HepG2 (cell line): Measurements from ENCODE around the gene DDTL. TPM values are rescaled to one million over a fixed set of nuclear protein-coding genes. Genes with fewer than 3 reads are reported as not detected.
"Not testable (repeated sequence)": the region's sequence is repeated elsewhere in the genome, so short reads cannot be mapped to it uniquely, and the experiment has no call there.

ENCODE experiments used
- BCL6 ChIP-seq: IDR thresholded peaks from 2 replicates; pipeline ENCODE4 v1.6.1; 2016; ENCODE audit warnings: missing genetic modification reagents, missing compliant biosample characterization
- EP300 ChIP-seq, 3 experiments: sonication (generic) in 1 of 3; formaldehyde crosslinking in 1 of 3; IDR thresholded peaks; 2 replicates each; pipeline versions ENCODE4 v1.5.1 to v1.6.1; 2011 to 2020; ENCODE audit warnings: low read depth in 2 of 3, low read length in 2 of 3, borderline replicate concordance in 1 of 3, improper control_type of control experiment in 1 of 3, mild to moderate bottlenecking in 1 of 3, missing genetic modification reagents in 1 of 3, moderate library complexity in 1 of 3
- GATAD2A ChIP-seq: IDR thresholded peaks from 2 replicates; pipeline ENCODE4 v1.6.1; 2016
- HDAC2 ChIP-seq: sonication (generic); formaldehyde crosslinking; IDR thresholded peaks from 2 replicates; pipeline ENCODE4 v1.4.0; 2020; ENCODE audit warnings: missing genetic modification reagents
- HNF4G ChIP-seq, 2 experiments: sonication (generic) in 1 of 2; formaldehyde crosslinking in 1 of 2; IDR thresholded peaks; 2 replicates each; pipeline versions ENCODE4 v1.4.0 to v1.6.1; 2011 to 2020; ENCODE audit warnings: borderline replicate concordance in 2 of 2, low read depth in 2 of 2, mild to moderate bottlenecking in 2 of 2, low read length in 1 of 2, missing genetic modification reagents in 1 of 2, moderate library complexity in 1 of 2
- MED1 ChIP-seq: sonication (generic); formaldehyde crosslinking; IDR thresholded peaks from 2 replicates; pipeline ENCODE4 v1.4.0; 2020; ENCODE audit warnings: missing genetic modification reagents
- NR2F6 ChIP-seq, 2 experiments: IDR thresholded peaks; 2 replicates each; pipeline ENCODE4 v1.6.1; 2016; ENCODE audit warnings: antibody characterized with exemption in 1 of 2, mild to moderate bottlenecking in 1 of 2
- RARA ChIP-seq: IDR thresholded peaks from 2 replicates; pipeline ENCODE4 v1.6.1; 2016; ENCODE audit warnings: missing genetic modification reagents, missing compliant biosample characterization
- RXRB ChIP-seq: IDR thresholded peaks from 2 replicates; pipeline ENCODE4 v1.6.1; 2016; ENCODE audit warnings: borderline replicate concordance, missing genetic modification reagents, missing compliant biosample characterization
- SAP130 ChIP-seq: IDR thresholded peaks from 2 replicates; pipeline ENCODE4 v1.6.1; 2016; ENCODE audit warnings: low read depth
- TEAD3 ChIP-seq: optimal IDR thresholded peaks from 2 replicates; pipeline ENCODE3; 2016; ENCODE audit warnings: borderline replicate concordance
- ZBTB34 ChIP-seq: sonication (generic); formaldehyde crosslinking; IDR thresholded peaks from 2 replicates; pipeline ENCODE4 v1.8.0; 2022; ENCODE audit warnings: mild to moderate bottlenecking, missing genetic modification reagents
- ZNF18 ChIP-seq: sonication (generic); formaldehyde crosslinking; IDR thresholded peaks from 2 replicates; pipeline ENCODE4 v1.8.0; 2022; ENCODE audit warnings: mild to moderate bottlenecking, missing genetic modification reagents; ENCODE audit not compliant: insufficient replicate concordance
- ZNF335 ChIP-seq: sonication (generic); formaldehyde crosslinking; IDR thresholded peaks from 2 replicates; pipeline ENCODE4 v1.4.0; 2020; ENCODE audit warnings: missing genetic modification reagents
- ZNF362 ChIP-seq: sonication (generic); formaldehyde crosslinking; IDR thresholded peaks from 2 replicates; pipeline ENCODE4 v1.4.0; 2020; ENCODE audit warnings: missing genetic modification reagents, mild to moderate bottlenecking, borderline replicate concordance
- ZNF460 ChIP-seq: sonication (generic); formaldehyde crosslinking; IDR thresholded peaks from 2 replicates; pipeline ENCODE4 v1.5.1; 2020; ENCODE audit warnings: missing genetic modification reagents, mild to moderate bottlenecking, borderline replicate concordance
- ZNF607 ChIP-seq: sonication (generic); formaldehyde crosslinking; IDR thresholded peaks from 2 replicates; pipeline ENCODE4 v1.5.1; 2020; ENCODE audit warnings: missing genetic modification reagents, mild to moderate bottlenecking, borderline replicate concordance
- ZNF652 ChIP-seq: IDR thresholded peaks from 2 replicates; pipeline ENCODE4 v1.6.1; 2016; ENCODE audit warnings: low read depth, borderline replicate concordance
- polyA plus RNA-seq, 8 experiments: library from polyadenylated mRNA; depleted of rRNA in 3 of 8; stranded (reverse) in 7 of 8; unstranded in 1 of 8; fragments of >200 nt; fragmentation: Illumina TruSeq in 4 of 8; extraction: Trizol in 4 of 8; gene quantifications; 2 replicates each; pipeline versions ENCODE4 v1.2.1 to v1.2.3, GENCODE V29; 2011 to 2016; ENCODE audit warnings: low read depth in 4 of 8, missing spikeins in 1 of 8, mixed read lengths in 1 of 8; ENCODE audit not compliant: insufficient read depth in 1 of 8
- total RNA-seq, 5 experiments: library from RNA; depleted of rRNA; stranded (reverse); fragments of >200 nt; fragmentation: Illumina TruSeq; extraction: Trizol; gene quantifications; 2 replicates each; pipeline ENCODE4 v1.2.3, GENCODE V29; 2016; ENCODE audit warnings: low read depth in 1 of 5
- TF ChIP-seq, protein P1 (sequence below): IDR thresholded peaks from 2 replicates; pipeline ENCODE4 v1.6.1; 2016; ENCODE audit warnings: low read depth, borderline replicate concordance
- TF ChIP-seq, protein P2 (sequence below): sonication (generic); formaldehyde crosslinking; IDR thresholded peaks from 2 replicates; pipeline ENCODE4 v1.5.0; 2020; ENCODE audit warnings: missing genetic modification reagents
- TF ChIP-seq, protein P3 (sequence below): sonication (generic); formaldehyde crosslinking; IDR thresholded peaks from 2 replicates; pipeline ENCODE4 v1.9.0; 2022; ENCODE audit warnings: low read depth, missing genetic modification reagents

The DDTL gene
- total and polyA plus RNA-seq, 2 of the 13 experiments (the other 11 are each of a cell fraction or from before 2014, with no cell fraction given) = 0.31 TPM; not detected in 1

- TF ChIP-seq, protein P1, sequence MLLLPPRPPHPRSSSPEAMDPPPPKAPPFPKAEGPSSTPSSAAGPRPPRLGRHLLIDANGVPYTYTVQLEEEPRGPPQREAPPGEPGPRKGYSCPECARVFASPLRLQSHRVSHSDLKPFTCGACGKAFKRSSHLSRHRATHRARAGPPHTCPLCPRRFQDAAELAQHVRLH (CRISPR knock-in tag) = peak; percentile 41; the same call in 1 of the 2 replicates
- peak; percentile 20; the same call in 1 of the 2 replicates for TF ChIP-seq ZNF652 (CRISPR knock-in tag)
- TF ChIP-seq BCL6 (CRISPR knock-in tag) = peak; percentile 42; the same call in 1 of the 2 replicates
- TF ChIP-seq, protein P2, sequence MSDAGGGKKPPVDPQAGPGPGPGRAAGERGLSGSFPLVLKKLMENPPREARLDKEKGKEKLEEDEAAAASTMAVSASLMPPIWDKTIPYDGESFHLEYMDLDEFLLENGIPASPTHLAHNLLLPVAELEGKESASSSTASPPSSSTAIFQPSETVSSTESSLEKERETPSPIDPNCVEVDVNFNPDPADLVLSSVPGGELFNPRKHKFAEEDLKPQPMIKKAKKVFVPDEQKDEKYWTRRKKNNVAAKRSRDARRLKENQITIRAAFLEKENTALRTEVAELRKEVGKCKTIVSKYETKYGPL (CRISPR knock-in tag) = peak; percentile 97
- 0 out of 2 replicates have a peak, but pooled peaks have one; percentile 39 for TF ChIP-seq HDAC2 (CRISPR knock-in tag)
- 0 out of 2 replicates have a peak, but pooled peaks have one; percentile 7 for TF ChIP-seq HNF4G (IDR thresholded peaks at IDR 0.05; ENCODE audit: borderline replicate concordance, low read depth, low read length)
- not testable (repeated sequence) for TF ChIP-seq HNF4G (CRISPR knock-in tag; IDR thresholded peaks at IDR 0.05; ENCODE audit: borderline replicate concordance, low read depth); EP300 (CRISPR knock-in tag; IDR thresholded peaks at IDR 0.05; ENCODE audit: borderline replicate concordance)
- TF ChIP-seq ZNF18 (CRISPR knock-in tag) = peak; percentile 79
- TF ChIP-seq, protein P3, sequence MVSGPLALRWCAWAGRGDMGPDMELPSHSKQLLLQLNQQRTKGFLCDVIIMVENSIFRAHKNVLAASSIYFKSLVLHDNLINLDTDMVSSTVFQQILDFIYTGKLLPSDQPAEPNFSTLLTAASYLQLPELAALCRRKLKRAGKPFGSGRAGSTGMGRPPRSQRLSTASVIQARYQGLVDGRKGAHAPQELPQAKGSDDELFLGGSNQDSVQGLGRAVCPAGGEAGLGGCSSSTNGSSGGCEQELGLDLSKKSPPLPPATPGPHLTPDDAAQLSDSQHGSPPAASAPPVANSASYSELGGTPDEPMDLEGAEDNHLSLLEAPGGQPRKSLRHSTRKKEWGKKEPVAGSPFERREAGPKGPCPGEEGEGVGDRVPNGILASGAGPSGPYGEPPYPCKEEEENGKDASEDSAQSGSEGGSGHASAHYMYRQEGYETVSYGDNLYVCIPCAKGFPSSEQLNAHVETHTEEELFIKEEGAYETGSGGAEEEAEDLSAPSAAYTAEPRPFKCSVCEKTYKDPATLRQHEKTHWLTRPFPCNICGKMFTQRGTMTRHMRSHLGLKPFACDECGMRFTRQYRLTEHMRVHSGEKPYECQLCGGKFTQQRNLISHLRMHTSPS (CRISPR knock-in tag) = peak; percentile 39; the same call in 1 of the 2 replicates
- TF ChIP-seq SAP130 (CRISPR knock-in tag) = peak; percentile 63; the same call in 1 of the 2 replicates
- peak; percentile 64 for TF ChIP-seq MED1 (CRISPR knock-in tag)
- TF ChIP-seq ZNF362 (CRISPR knock-in tag) = peak; percentile 88
- peak; percentile 75 for TF ChIP-seq RXRB
- TF ChIP-seq NR2F6 (IDR thresholded peaks at IDR 0.05) = peak; percentile 46; the same call in 1 of the 2 replicates
- peak; percentile 80; the same call in 1 of the 2 replicates for TF ChIP-seq NR2F6 (CRISPR knock-in tag; IDR thresholded peaks at IDR 0.05)
- peak in 1 of 2 experiments; percentile 24; a peak in 1 of 4 replicates for TF ChIP-seq EP300 (IDR thresholded peaks at IDR 0.05; ENCODE audit: low read depth in 2 of 2, low read length in 2 of 2)
- 0 out of 2 replicates have a peak, but pooled peaks have one; percentile 22 for TF ChIP-seq ZBTB34 (CRISPR knock-in tag)
- TF ChIP-seq RARA (CRISPR knock-in tag) = peak; percentile 82
- TF ChIP-seq TEAD3 = peak; percentile 88
- TF ChIP-seq ZNF335 (CRISPR knock-in tag) = 0 out of 2 replicates have a peak, but pooled peaks have one; percentile 36
- peak; percentile 10; the same call in 1 of the 2 replicates for TF ChIP-seq ZNF460
- TF ChIP-seq ZNF607 (CRISPR knock-in tag) = 0 out of 2 replicates have a peak, but pooled peaks have one; percentile 32
- peak; percentile 73 for TF ChIP-seq GATAD2A (CRISPR knock-in tag)
Measured at GRCh38 chr22:23920267-23920611, 46.4 kb upstream of the DDTL start (continued).
